Measurements from ENCODE around the gene TSSK1B.
"Not testable (repeated sequence)": the region's sequence is repeated elsewhere in the genome, so short reads cannot be mapped to it uniquely, and the experiment has no call there.

The TSSK1B gene

DNA sequence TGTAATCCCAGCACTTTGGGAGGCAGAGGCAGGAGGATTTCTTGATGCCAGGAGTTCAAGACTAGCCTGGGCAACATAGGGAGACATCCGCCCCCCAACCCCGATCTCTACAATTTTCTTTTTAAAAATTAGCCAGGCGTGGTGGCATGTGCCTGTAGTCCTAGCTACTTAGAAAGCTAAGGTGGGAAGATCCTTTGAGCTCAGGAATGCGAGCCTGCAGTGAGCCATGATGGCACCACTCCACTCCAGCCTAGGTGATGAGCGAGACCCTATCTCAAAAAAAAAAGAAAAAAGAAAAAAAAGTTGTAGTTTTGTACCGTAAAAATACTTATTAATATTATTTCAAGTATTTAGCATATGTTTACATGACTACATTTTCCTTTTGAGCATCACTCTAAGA is 29.3 kb downstream of the TSSK1B start:
- TF ChIP-seq, protein P1, sequence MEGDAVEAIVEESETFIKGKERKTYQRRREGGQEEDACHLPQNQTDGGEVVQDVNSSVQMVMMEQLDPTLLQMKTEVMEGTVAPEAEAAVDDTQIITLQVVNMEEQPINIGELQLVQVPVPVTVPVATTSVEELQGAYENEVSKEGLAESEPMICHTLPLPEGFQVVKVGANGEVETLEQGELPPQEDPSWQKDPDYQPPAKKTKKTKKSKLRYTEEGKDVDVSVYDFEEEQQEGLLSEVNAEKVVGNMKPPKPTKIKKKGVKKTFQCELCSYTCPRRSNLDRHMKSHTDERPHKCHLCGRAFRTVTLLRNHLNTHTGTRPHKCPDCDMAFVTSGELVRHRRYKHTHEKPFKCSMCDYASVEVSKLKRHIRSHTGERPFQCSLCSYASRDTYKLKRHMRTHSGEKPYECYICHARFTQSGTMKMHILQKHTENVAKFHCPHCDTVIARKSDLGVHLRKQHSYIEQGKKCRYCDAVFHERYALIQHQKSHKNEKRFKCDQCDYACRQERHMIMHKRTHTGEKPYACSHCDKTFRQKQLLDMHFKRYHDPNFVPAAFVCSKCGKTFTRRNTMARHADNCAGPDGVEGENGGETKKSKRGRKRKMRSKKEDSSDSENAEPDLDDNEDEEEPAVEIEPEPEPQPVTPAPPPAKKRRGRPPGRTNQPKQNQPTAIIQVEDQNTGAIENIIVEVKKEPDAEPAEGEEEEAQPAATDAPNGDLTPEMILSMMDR (IDR thresholded peaks at IDR 0.05; ENCODE audit: low read length, missing control alignments), result no peak
- H3K4me3 ChIP-seq (replicated peaks; ENCODE audit: low read depth, low read length), result no peak overlapping the region
- DNase-seq (ENCODE audit: low read depth), result no peak

DNA sequence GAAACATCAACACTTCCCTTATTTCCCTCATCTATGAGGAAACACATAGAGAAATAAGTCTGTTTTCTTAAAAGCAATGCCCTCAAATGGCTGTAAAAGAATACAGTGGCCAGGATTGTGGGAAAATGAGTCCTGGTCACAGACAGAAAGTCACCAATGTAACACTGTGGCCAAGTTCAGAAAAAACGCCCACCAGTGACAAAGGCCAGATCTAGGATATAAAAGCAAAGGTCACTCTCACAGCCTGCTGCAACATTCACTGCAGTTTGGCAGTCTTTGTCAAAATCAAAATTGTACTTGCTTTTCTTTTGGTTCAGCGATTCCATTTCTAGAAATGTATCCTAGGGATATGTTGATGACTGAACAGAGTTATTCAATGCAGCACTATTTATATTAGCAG is 30.5 kb downstream of the TSSK1B start:
- TF ChIP-seq, protein P1 (IDR thresholded peaks at IDR 0.05; ENCODE audit: low read length, missing control alignments), result no peak
- H3K4me3 ChIP-seq (replicated peaks; ENCODE audit: low read depth, low read length), result no peak overlapping the region
- DNase-seq (ENCODE audit: low read depth), result no peak

DNA sequence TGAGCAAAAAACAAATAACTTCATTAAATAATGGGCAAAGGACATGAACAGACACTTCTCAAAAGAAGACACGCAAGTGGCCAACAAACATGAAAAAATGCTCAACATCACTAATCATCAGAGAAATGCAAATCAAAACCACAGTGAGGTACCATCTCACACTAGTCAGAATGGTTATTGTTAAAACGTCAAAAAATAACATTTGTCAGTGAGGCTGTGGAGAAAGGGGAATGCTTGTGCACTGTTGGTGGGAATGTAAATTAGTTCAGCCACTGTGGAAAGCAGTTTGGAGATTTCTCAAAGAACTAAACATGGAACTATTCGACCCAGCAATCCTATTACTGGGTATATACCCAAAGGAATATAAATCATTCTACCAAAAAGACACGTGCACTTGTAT is 36.8 kb downstream of the TSSK1B start:
- not testable (repeated sequence) for DNase-seq (ENCODE audit: low read depth); H3K4me3 ChIP-seq (replicated peaks; ENCODE audit: low read depth, low read length)

DNA sequence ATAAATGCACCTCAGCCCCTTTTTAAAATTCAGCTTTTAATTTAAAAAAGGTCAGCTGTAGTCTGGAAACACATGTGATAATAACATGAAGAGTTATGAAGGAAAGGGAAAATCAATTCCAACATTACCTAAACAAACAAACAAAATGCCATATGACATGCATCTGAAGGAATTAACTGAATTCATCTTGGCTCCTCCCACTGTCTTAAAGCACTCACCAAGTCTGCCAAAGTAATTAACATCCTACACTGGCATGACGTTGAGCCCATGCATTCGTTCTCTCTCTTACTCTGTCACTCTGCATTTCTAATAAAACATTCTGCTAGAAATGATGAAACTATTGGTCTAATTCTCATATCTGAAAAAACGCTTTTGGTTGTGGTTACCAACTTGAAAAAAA is 37.7 kb downstream of the TSSK1B start:
- DNase-seq (ENCODE audit: low read depth), result no peak
- H3K4me3 ChIP-seq (replicated peaks; ENCODE audit: low read depth, low read length), result no peak overlapping the region
- TF ChIP-seq, protein P1 (IDR thresholded peaks at IDR 0.05; ENCODE audit: low read length, missing control alignments), result no peak

DNA sequence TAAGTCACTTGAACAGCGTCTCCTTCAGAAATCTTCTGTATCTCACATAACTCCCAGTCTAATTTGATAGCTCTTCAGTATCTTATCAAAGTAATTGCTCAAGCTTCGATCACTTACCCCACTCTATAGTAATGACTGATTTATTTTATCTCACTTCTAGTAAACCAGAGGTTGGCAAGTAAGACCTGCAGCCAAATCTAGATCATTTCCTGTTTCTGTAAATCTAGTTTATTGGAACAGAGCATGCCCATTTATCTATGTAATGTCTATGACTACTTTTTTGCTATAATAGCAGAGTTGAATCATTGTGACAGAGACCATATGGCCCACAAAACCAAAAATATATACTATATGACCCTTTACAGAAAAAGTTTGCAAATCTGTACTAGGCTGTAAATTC is 40.1 kb downstream of the TSSK1B start:
- TF ChIP-seq, protein P1 (IDR thresholded peaks at IDR 0.05; ENCODE audit: low read length, missing control alignments), result no peak
- no peak overlapping the region for H3K4me3 ChIP-seq (replicated peaks; ENCODE audit: low read depth, low read length)
- no peak for DNase-seq (ENCODE audit: low read depth)

DNA sequence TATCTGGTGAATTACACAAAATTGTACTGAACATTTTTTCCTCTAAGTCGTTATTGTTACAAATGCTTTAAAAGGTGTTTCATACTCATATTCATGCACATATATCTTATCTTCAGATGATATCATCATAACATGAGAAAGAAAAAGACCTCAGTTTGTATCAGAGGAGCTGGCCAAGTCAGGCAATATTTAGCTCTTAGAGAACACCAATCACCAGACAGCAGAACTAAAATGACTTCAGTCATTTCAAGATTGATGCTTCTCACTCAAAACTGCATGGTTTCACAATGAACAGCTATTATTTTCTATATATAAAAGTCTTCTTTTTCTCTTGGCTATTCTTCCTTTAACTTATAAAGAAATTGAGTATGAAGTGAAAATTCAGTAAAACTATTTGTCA is 44.6 kb downstream of the TSSK1B start:
- H3K4me3 ChIP-seq (replicated peaks; ENCODE audit: low read depth, low read length), result no peak overlapping the region
- TF ChIP-seq, protein P1 (IDR thresholded peaks at IDR 0.05; ENCODE audit: low read length, missing control alignments), result no peak
- DNase-seq (ENCODE audit: low read depth), result no peak

DNA sequence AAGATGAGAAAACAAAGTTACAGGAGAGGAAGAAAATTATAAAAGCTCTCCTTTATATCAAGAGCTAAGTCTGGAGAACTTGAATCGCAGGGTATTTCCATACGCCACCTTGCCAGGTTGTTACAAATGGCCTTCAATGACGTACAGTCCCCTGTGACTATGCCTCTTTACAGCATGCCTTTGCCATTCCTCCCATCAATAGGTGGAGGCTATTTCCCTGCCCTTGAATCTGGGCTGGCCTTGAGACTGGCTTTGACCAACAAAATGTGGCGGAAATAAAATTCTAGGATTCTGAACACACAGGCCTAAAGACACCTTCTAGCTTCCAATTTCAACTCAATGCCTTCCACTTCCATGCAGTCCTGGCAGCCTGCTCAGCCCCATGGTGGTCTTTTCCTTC is 45.7 kb downstream of the TSSK1B start:
- TF ChIP-seq, protein P1 (IDR thresholded peaks at IDR 0.05; ENCODE audit: low read length, missing control alignments), result no peak

DNA sequence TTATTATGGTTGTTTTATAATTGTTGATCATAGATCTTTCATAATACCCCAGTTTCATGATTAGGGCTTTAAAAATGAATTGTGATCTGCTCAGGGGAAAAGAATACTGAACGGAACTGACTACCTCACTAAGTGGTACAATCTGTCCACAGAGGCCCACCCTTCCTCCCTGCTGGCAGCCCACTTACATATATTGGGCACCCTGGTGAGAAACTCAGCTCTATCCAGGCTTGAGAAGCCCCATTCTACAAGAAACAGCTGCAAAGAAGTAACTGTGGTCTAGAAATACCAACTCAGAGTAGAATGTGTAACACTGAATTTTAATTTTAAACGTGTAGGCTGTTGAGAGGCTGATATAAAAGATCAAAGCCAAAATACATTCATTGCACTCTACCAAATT is 46.9 kb downstream of the TSSK1B start:
- no peak for DNase-seq (ENCODE audit: low read depth)
- no peak overlapping the region for H3K4me3 ChIP-seq (replicated peaks; ENCODE audit: low read depth, low read length)
- TF ChIP-seq, protein P1 (IDR thresholded peaks at IDR 0.05; ENCODE audit: low read length, missing control alignments), result no peak

More for the DNA sequence above, 45.7 kb downstream of the TSSK1B start:
- no peak overlapping the region for H3K4me3 ChIP-seq (replicated peaks; ENCODE audit: low read depth, low read length)
- no peak for DNase-seq (ENCODE audit: low read depth)
